ENCODE measurements around the gene WBP2.
A peak's percentile ranks its signal among the peaks of the same experiment; 100 is the strongest.

The WBP2 gene

DNA sequence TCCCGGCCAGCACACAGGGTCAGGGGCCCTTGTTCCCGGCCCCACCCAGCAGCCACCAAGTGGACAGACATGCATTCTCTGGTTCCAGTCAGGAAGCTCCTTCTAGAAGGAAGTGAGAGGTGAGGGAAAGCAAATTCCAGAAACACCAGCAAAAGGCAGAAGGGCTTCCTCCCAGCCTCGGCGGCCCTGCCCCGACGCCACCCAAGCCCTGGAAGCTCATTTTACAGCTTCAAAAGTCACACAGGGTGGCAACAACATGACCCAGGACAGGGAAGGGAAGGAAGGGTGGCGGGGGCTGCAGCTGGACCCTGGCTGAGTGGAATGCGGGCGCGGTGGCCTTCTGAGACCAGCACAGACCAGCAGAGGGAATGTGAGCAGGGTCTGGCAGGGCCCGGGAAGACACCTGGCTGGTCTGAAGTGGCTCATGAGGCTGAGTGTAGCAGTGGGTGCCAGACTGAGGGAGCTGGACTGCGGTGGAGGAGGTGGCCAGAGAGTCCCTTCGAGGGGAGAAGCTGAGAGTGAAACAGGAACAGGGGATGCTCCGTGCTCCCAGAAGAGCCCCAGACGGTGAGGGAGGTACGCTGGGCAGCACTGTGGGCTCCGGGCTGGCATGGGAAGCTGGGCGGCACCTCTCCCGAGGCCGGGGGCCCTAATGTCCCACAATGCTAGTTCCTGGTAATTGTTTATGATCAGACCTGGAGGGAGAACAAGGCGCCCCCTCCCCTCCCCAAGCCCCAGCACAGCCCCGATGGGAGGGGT is 9.0 kb downstream of the WBP2 start:
- TF ChIP-seq EZH2phosphoT487 (IDR thresholded peaks at IDR 0.05; ENCODE audit: low read length) (no peak), EZH2 (optimal IDR thresholded peaks at IDR 0.05; ENCODE audit: low read depth, low read length) (no peak)
- TF ChIP-seq, protein P1, sequence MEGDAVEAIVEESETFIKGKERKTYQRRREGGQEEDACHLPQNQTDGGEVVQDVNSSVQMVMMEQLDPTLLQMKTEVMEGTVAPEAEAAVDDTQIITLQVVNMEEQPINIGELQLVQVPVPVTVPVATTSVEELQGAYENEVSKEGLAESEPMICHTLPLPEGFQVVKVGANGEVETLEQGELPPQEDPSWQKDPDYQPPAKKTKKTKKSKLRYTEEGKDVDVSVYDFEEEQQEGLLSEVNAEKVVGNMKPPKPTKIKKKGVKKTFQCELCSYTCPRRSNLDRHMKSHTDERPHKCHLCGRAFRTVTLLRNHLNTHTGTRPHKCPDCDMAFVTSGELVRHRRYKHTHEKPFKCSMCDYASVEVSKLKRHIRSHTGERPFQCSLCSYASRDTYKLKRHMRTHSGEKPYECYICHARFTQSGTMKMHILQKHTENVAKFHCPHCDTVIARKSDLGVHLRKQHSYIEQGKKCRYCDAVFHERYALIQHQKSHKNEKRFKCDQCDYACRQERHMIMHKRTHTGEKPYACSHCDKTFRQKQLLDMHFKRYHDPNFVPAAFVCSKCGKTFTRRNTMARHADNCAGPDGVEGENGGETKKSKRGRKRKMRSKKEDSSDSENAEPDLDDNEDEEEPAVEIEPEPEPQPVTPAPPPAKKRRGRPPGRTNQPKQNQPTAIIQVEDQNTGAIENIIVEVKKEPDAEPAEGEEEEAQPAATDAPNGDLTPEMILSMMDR (IDR thresholded peaks at IDR 0.05; ENCODE audit: low read length), result no peak
- H3K9me2 ChIP-seq (replicated peaks; ENCODE audit: insufficient read depth, low read length), result no peaks in the 10 kb centered on the region
- H3K27me3 ChIP-seq (replicated peaks; ENCODE audit: insufficient read depth, low read length), result no peaks in the 10 kb centered on the region
- H2AFZ ChIP-seq (ENCODE audit: low read length), result no peak overlapping the region
- no peaks in the 10 kb centered on the region for H3K4me1 ChIP-seq (ENCODE audit: low read length)
- no peaks in the 10 kb centered on the region for H3F3A ChIP-seq (ENCODE audit: insufficient read depth, low read length)
- H3K36me3 ChIP-seq (replicated peaks; ENCODE audit: insufficient read depth, low read length), result no peaks in the 10 kb centered on the region
- H3K4me2 ChIP-seq (ENCODE audit: low read depth, low read length), result no peak overlapping the region
- no peak overlapping the region for H3K9ac ChIP-seq (ENCODE audit: low read length)
- H3K4me3 ChIP-seq (ENCODE audit: low read length), result no peak overlapping the region
- H3K27ac ChIP-seq (ENCODE audit: low read length), result no peak overlapping the region
- DNase-seq, result no peak
- H4K20me1 ChIP-seq (ENCODE audit: insufficient read depth, low read length), result no peaks in the 10 kb centered on the region
- H3K79me2 ChIP-seq (ENCODE audit: low read length), result no peaks in the 10 kb centered on the region
- H3K9me3 ChIP-seq (replicated peaks; ENCODE audit: insufficient read depth, low read length), result no peaks in the 10 kb centered on the region

DNA sequence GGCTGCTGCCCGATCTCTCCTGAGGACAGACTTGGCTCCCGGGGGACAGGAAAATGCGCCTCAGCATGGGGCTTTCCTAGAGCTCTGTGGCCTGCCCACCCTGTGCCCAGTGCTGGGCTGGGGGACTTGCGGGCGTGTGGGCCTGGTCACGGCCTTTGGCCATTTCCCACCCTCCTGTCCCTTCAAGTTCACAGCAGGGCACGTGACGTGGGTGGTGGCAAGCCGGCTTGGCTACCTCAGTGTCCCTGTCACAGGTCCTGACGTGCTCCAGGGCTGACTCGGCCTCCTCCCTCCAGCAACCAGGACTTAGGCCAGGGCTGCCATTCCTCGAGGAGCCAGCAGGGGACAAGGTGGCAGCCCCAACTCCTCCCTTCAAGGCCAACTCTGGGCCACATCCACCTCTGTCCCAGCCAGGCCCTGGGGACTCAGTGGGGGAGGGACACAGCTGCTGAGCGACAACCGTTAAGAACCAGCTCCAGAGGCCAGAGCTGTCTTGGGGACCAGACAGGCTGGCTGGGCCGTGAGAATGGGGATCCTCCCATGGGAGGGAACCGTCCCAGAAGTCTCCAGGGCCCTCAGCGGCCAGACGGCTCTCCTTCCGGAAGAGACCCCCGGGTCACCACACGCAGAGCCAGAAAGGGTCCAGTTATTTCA is 9.9 kb downstream of the WBP2 start:
- no peak overlapping the region for H3K9ac ChIP-seq (ENCODE audit: low read length)
- H4K20me1 ChIP-seq (ENCODE audit: insufficient read depth, low read length), result no peaks in the 10 kb centered on the region
- H2AFZ ChIP-seq (ENCODE audit: low read length), result no peak overlapping the region
- H3K4me1 ChIP-seq (ENCODE audit: low read length), result no peaks in the 10 kb centered on the region
- H3K36me3 ChIP-seq (replicated peaks; ENCODE audit: insufficient read depth, low read length), result no peaks in the 10 kb centered on the region
- H3K79me2 ChIP-seq (ENCODE audit: low read length), result no peaks in the 10 kb centered on the region
- no peak overlapping the region for H3K4me2 ChIP-seq (ENCODE audit: low read depth, low read length)
- DNase-seq, result peak; percentile 70
- H3F3A ChIP-seq (ENCODE audit: insufficient read depth, low read length), result no peaks in the 10 kb centered on the region
- H3K4me3 ChIP-seq (ENCODE audit: low read length), result no peak overlapping the region
- H3K27me3 ChIP-seq (replicated peaks; ENCODE audit: insufficient read depth, low read length), result peaks cover 7% of the 10 kb centered on the region; the same call in 1 of the 2 replicates
- H3K9me3 ChIP-seq (replicated peaks; ENCODE audit: insufficient read depth, low read length), result no peaks in the 10 kb centered on the region
- no peak for TF ChIP-seq EZH2 (optimal IDR thresholded peaks at IDR 0.05; ENCODE audit: low read depth, low read length)
- no peak for TF ChIP-seq EZH2phosphoT487 (IDR thresholded peaks at IDR 0.05; ENCODE audit: low read length)
- TF ChIP-seq, protein P1 (IDR thresholded peaks at IDR 0.05; ENCODE audit: low read length), result peak; percentile 72
- H3K27ac ChIP-seq (ENCODE audit: low read length), result no peak overlapping the region
- no peaks in the 10 kb centered on the region for H3K9me2 ChIP-seq (replicated peaks; ENCODE audit: insufficient read depth, low read length)

GRCh38 chr17:75844530-75845057 is 10.5 kb downstream of the WBP2 start:
- Histone ChIP-seq H3K27me3 (replicated peaks; ENCODE audit: insufficient read depth, low read length) (peaks cover 7% of the 10 kb centered on the region; the same call in 1 of the 2 replicates), H3K36me3 (replicated peaks; ENCODE audit: insufficient read depth, low read length) (no peaks in the 10 kb centered on the region), H3K9me2 (replicated peaks; ENCODE audit: insufficient read depth, low read length) (no peaks in the 10 kb centered on the region), H3K79me2 (ENCODE audit: low read length) (no peaks in the 10 kb centered on the region), H3K4me2 (ENCODE audit: low read depth, low read length) (no peak overlapping the region), H2AFZ (ENCODE audit: low read length) (no peak overlapping the region), H3F3A (ENCODE audit: insufficient read depth, low read length) (no peaks in the 10 kb centered on the region), H3K27ac (ENCODE audit: low read length) (no peak overlapping the region), H4K20me1 (ENCODE audit: insufficient read depth, low read length) (no peaks in the 10 kb centered on the region), H3K9ac (ENCODE audit: low read length) (no peak overlapping the region), H3K4me3 (ENCODE audit: low read length) (no peak overlapping the region), H3K4me1 (ENCODE audit: low read length) (no peaks in the 10 kb centered on the region), H3K9me3 (replicated peaks; ENCODE audit: insufficient read depth, low read length) (no peaks in the 10 kb centered on the region)
- DNase-seq, result no peak
- TF ChIP-seq EZH2 (optimal IDR thresholded peaks at IDR 0.05; ENCODE audit: low read depth, low read length) (no peak), EZH2phosphoT487 (IDR thresholded peaks at IDR 0.05; ENCODE audit: low read length) (no peak)
- TF ChIP-seq, protein P1 (IDR thresholded peaks at IDR 0.05; ENCODE audit: low read length), result no peak

Data from MM.1S (cell line).